Esophagus squamous epithelium (tissue), 4 donors: Measurements from ENCODE around the gene ACAP3.

ENCODE experiments used
- CTCF ChIP-seq, 6 experiments: fragments of 450-650 bp in 4 of 6; fragments of 200-600 bp in 2 of 6; sonication (generic) in 2 of 6; IDR thresholded peaks; one replicate each; pipeline ENCODE4 v1.5.1; 2016 to 2019; ENCODE audit warnings: antibody characterized with exemption in 6 of 6, mild to moderate bottlenecking in 4 of 6, moderate library complexity in 4 of 6
- POLR2A ChIP-seq, 4 donors: fragments of 450-650 bp; IDR thresholded peaks; one replicate each; pipeline ENCODE4 v1.6.1; 2017; ENCODE audit warnings: antibody characterized with exemption in 4 of 4, mild to moderate bottlenecking in 4 of 4, moderate library complexity in 3 of 4

- TF ChIP-seq CTCF (IDR thresholded peaks at IDR 0.05) (no peak), POLR2A (IDR thresholded peaks at IDR 0.05) (peak in 1 of 4 donors; percentile 38)
These were observed 2.2 kb downstream of the ACAP3 start for GRCh38 chr1:1305300-1306069.
